SK-N-MC (cell line): ENCODE results near the gene ADGRB2.

Experiments used
- DNase-seq: peaks from one replicate; pipeline ENCODE4 v3.0.0-alpha.2; 2011; ENCODE audit warnings: low read depth, low spot score
- H3K27ac ChIP-seq: fragments of 200-600 bp; sonication (generic); 2 replicates; pipeline ENCODE4 v1.5.1; 2016; ENCODE audit warnings: mixed run types
- H3K36me3 ChIP-seq: fragments of 200-600 bp; sonication (generic); 2 replicates; pipeline ENCODE4 v1.6.1; 2017; ENCODE audit warnings: antibody characterized with exemption, low read length, mixed read lengths; ENCODE audit not compliant: insufficient read depth
- H3K4me3 ChIP-seq: fragments of 200-600 bp; sonication (generic); 2 replicates; pipeline ENCODE4 v1.5.1; 2016
- H3K9ac ChIP-seq: fragments of 200-600 bp; sonication (generic); 2 replicates; pipeline ENCODE4 v1.8.0; 2017; ENCODE audit warnings: mixed run types, mixed read lengths; ENCODE audit not compliant: insufficient read length
- H3K9me3 ChIP-seq: fragments of 200-600 bp; sonication (generic); 2 replicates; pipeline ENCODE4 v1.6.1; 2017; ENCODE audit warnings: low read depth, mild to moderate bottlenecking, antibody characterized with exemption, low read length, moderate library complexity, mixed read lengths
- EZH2 ChIP-seq: fragments of 200-600 bp; sonication (generic); IDR thresholded peaks from one replicate; pipeline ENCODE4 v1.6.1; 2017; ENCODE audit warnings: antibody characterized with exemption
- FOXP2 ChIP-seq: optimal IDR thresholded peaks from 2 replicates; pipeline ENCODE3; 2011; ENCODE audit warnings: mild to moderate bottlenecking, moderate library complexity; ENCODE audit not compliant: insufficient read depth; ENCODE audit errors: extremely low read length, control extremely low read depth
- POLR2AphosphoS5 ChIP-seq: IDR thresholded peaks from 2 replicates; pipeline ENCODE4 v1.6.1; 2012; ENCODE audit warnings: mild to moderate bottlenecking, low read depth, low read length, borderline replicate concordance

The ADGRB2 gene

DNA sequence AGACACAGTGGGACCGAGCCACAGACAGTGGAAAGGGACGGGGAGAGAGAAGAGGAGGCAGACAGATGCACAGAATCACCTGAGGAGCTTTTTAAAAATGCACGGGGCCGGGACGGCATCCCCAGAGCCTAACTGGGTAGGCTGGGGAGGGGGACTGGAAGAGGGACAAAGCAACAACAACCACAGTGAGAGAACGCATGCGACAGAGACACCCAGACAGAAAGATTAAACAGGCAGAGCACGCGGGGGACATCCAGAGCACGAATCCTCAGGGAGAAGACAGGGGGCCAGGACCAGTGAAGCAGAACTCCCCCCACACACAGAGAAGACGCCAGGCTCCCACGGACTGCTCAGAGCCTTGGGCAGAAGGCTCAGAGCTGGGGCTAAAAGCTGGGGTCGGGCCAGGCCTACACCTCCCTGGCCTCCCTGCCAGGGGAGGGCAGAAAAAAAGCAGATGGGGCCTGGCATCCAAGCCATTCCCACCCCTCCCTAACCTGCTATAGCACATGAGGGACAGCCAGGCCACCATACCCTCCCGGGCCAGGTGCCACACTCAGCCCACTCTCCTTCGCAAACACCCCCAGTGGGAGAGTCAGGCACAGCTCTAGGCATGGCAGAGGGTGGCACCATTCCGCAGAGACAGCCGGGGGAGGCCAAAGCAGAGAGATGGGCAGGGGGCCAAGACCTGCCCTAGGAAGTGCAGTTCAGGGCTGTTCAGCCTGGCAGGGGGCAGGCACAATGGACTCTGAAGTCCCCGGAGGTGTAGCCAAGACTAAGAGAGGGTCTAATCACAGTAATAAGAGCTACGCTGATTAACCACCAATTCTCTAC is 30.5 kb downstream of the ADGRB2 start:
- H3K4me3 ChIP-seq, result no peak overlapping the region
- H3K27ac ChIP-seq, result no peak overlapping the region
- DNase-seq, result no peak
- no peak overlapping the region for H3K9ac ChIP-seq
- no peak for TF ChIP-seq FOXP2
- no peak for TF ChIP-seq POLR2AphosphoS5
- TF ChIP-seq EZH2, result no peak
- H3K36me3 ChIP-seq, result peaks cover 4% of the 10 kb centered on the region; the same call in 1 of the 2 replicates
- no peaks in the 10 kb centered on the region for H3K9me3 ChIP-seq

DNA sequence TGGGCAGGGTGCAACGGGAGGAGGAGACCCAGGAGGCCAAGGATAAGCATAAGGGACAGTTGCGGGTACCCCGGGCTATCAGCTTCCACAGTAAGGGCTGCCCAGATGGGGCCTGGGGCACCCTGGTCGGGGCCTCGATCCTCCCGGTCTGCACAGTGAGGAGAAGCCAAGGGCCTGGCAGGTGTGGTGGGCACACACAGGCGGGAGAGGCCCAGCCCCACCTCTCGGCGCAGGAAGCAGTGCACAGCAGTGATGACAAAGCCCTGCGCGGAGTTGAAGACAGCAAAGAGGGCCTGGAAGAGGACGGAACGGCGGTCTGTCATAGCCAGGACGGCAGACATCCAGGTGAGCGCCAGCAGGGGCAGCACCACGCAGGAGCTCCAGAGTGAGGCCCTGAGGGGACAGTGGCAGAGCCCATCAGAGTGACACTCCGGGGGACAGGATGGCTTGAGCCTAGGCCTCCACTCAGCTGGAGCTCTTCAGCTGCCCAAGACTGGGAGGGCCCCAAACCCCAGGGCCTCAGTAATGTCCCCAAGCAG is 31.3 kb downstream of the ADGRB2 start:
- H3K9me3 ChIP-seq, result no peaks in the 10 kb centered on the region
- no peak overlapping the region for H3K4me3 ChIP-seq
- DNase-seq, result no peak
- TF ChIP-seq EZH2 (no peak), POLR2AphosphoS5 (no peak), FOXP2 (no peak)
- no peak overlapping the region for H3K9ac ChIP-seq
- H3K27ac ChIP-seq, result no peak overlapping the region
- peaks cover 4% of the 10 kb centered on the region; the same call in 1 of the 2 replicates for H3K36me3 ChIP-seq

DNA sequence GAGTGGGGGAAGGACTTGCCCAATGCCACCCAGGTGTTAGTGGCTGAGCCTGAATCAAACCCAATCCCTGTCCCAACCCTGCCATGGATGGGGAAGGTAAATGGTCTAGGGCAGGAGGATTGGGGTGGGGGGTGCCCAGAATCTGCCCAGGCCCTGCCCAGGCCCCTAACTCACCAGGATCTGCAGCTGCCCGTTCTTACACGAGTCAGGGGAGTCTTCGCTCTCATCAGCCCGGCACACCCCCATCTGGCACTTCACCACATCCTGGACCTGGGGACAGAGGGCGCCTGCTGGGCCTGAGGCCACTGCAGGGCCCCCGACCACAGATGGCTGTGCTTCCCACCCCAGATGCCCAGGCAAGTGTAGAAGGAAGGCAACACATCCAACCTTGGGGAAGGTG is 31.8 kb downstream of the ADGRB2 start:
- Histone ChIP-seq H3K9me3 (no peaks in the 10 kb centered on the region), H3K27ac (no peak overlapping the region), H3K36me3 (peaks cover 4% of the 10 kb centered on the region; the same call in 1 of the 2 replicates), H3K4me3 (no peak overlapping the region), H3K9ac (no peak overlapping the region)
- no peak for DNase-seq
- TF ChIP-seq FOXP2, result no peak
- TF ChIP-seq EZH2, result no peak
- TF ChIP-seq POLR2AphosphoS5, result no peak

DNA sequence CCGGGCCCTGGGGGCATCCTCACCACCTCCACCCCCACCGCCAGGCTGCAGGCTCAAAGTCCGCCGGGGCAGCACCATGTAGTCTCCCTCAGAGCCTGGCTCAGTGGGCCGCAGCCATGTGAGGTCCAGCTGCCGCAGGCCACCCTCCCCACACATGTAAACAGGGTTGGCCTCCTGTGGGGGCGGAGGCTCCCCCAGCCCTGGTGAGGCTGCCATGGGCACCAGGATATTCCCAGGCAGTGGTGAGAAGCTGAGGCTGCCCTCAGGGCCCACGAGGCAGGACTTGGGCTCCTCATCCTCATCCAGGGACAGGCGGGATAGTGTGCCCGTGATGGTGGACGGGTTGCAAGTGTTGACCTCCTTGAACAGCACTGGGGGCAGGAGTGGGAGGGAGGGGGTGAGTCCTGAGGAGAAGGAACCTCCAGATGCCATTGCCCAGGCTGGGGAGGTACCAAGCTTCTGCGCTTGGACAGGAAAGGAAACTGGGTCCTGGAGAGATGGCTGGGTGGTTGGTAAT is 33.0 kb downstream of the ADGRB2 start:
- TF ChIP-seq POLR2AphosphoS5 (no peak), EZH2 (no peak)
- H3K4me3 ChIP-seq, result no peak overlapping the region
- peaks cover 4% of the 10 kb centered on the region; the same call in 1 of the 2 replicates for H3K36me3 ChIP-seq
- no peaks in the 10 kb centered on the region for H3K9me3 ChIP-seq
- no peak overlapping the region for H3K27ac ChIP-seq
- DNase-seq, result no peak
- H3K9ac ChIP-seq, result no peak overlapping the region

GRCh38 chr1:31730336-31731048 is 33.6 kb downstream of the ADGRB2 start:
- peaks cover 4% of the 10 kb centered on the region; the same call in 1 of the 2 replicates for H3K36me3 ChIP-seq
- H3K27ac ChIP-seq, result no peak overlapping the region
- TF ChIP-seq POLR2AphosphoS5 (no peak), FOXP2 (no peak), EZH2 (no peak)
- no peak overlapping the region for H3K9ac ChIP-seq
- H3K9me3 ChIP-seq, result no peaks in the 10 kb centered on the region
- DNase-seq, result no peak
- H3K4me3 ChIP-seq, result no peak overlapping the region

DNA sequence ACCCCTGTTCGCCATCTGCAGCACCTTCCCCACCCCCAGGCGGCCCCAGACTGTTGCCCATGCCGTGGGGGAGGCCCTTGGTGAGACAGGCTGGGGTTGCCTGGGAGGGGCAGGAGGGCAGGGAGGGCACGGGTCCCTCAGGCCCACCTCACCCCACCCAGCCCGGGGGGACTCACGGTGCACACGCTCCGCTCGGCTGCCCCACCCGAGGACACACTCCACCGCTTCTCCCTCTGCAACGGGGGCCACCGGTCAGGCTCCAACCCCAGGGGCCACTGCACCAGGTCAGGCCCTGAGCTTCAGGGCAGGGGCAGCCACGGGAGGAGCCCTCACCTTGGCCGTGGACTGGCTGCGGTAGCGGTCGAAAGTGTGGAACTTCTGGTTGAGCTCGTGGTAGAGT is 36.3 kb downstream of the ADGRB2 start:
- no peak for DNase-seq
- no peak overlapping the region for H3K27ac ChIP-seq
- peaks cover 4% of the 10 kb centered on the region; the same call in 1 of the 2 replicates for H3K36me3 ChIP-seq
- no peak overlapping the region for H3K9ac ChIP-seq
- no peaks in the 10 kb centered on the region for H3K9me3 ChIP-seq
- no peak for TF ChIP-seq EZH2
- TF ChIP-seq POLR2AphosphoS5, result no peak
- no peak for TF ChIP-seq FOXP2
- no peak overlapping the region for H3K4me3 ChIP-seq

DNA sequence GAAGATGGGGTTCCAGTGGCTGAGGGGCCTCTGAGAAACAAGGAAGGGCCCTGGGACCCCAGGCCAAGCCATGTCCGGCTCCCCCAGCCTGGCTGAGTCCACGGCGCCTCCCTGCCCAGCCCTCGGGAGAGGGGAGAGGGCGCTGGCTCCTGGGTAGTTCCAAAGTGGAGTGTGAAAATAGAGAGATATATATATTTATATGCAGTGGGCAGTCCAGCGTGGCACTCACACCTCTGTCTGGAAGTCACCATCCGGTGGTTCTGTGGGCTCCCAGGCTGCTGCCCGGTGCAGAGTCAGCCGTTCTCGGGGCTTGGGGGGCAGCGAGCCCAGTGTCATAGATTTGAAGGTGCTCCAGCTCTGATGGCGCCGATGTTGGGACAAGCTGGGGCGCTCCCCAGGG is 36.9 kb downstream of the ADGRB2 start:
- peaks cover 4% of the 10 kb centered on the region; the same call in 1 of the 2 replicates for H3K36me3 ChIP-seq

GRCh38 chr1:31726715-31727114 is 37.4 kb downstream of the ADGRB2 start:
- no peak for DNase-seq
- TF ChIP-seq FOXP2, result no peak
- TF ChIP-seq POLR2AphosphoS5, result no peak
- TF ChIP-seq EZH2, result no peak
- H3K4me3 ChIP-seq, result no peak overlapping the region
- H3K27ac ChIP-seq, result no peak overlapping the region
- no peak overlapping the region for H3K9ac ChIP-seq
- H3K36me3 ChIP-seq, result peaks cover 4% of the 10 kb centered on the region; the same call in 1 of the 2 replicates
- no peaks in the 10 kb centered on the region for H3K9me3 ChIP-seq

More for the DNA sequence above, 36.9 kb downstream of the ADGRB2 start:
- no peak for DNase-seq
- H3K9ac ChIP-seq, result no peak overlapping the region
- H3K4me3 ChIP-seq, result no peak overlapping the region
- H3K9me3 ChIP-seq, result no peaks in the 10 kb centered on the region
- H3K27ac ChIP-seq, result no peak overlapping the region
- no peak for TF ChIP-seq POLR2AphosphoS5
- TF ChIP-seq FOXP2, result no peak
- TF ChIP-seq EZH2, result no peak
